MM.1S (cell line): ENCODE data around the gene CCIN.

Experiments
- DNase-seq: peaks from one replicate; pipeline ENCODE4 v3.0.0-alpha.2; 2015
- H2AFZ ChIP-seq: fragments of 300-600 bp; sonication (generic); 2 replicates; pipeline ENCODE4 v1.6.0; 2016; ENCODE audit warnings: antibody characterized with exemption, low read length
- H3F3A ChIP-seq: fragments of 300-600 bp; sonication (generic); 2 replicates; pipeline ENCODE4 v1.6.1; 2016; ENCODE audit warnings: mild to moderate bottlenecking, antibody characterized with exemption, low read length, moderate library complexity, mixed read lengths; ENCODE audit not compliant: insufficient read depth
- H3K27ac ChIP-seq: fragments of 300-600 bp; sonication (generic); 2 replicates; pipeline ENCODE4 v1.5.1; 2016; ENCODE audit warnings: mild to moderate bottlenecking, low read length
- H3K27me3 ChIP-seq: fragments of 300-600 bp; sonication (generic); replicated peaks from 2 replicates; pipeline ENCODE4 v1.6.0; 2016; ENCODE audit warnings: low read length; ENCODE audit not compliant: insufficient read depth
- H3K36me3 ChIP-seq: fragments of 300-600 bp; sonication (generic); replicated peaks from 2 replicates; pipeline ENCODE4 v1.6.1; 2016; ENCODE audit warnings: mild to moderate bottlenecking, low read length, mixed read lengths; ENCODE audit not compliant: insufficient read depth
- H3K4me1 ChIP-seq: fragments of 300-600 bp; sonication (generic); 2 replicates; pipeline ENCODE4 v1.6.1; 2016; ENCODE audit warnings: low read length, mixed read lengths
- H3K4me2 ChIP-seq: fragments of 300-600 bp; sonication (generic); 2 replicates; pipeline ENCODE4 v1.6.0; 2016; ENCODE audit warnings: low read depth, low read length
- H3K4me3 ChIP-seq: fragments of 300-600 bp; sonication (generic); 2 replicates; pipeline ENCODE4 v1.5.1; 2016; ENCODE audit warnings: low read length, mixed read lengths
- H3K79me2 ChIP-seq: fragments of 300-600 bp; sonication (generic); 2 replicates; pipeline ENCODE4 v1.6.1; 2016; ENCODE audit warnings: mixed run types, low read length, mixed read lengths
- H3K9ac ChIP-seq: fragments of 300-600 bp; sonication (generic); 2 replicates; pipeline ENCODE4 v1.6.1; 2016; ENCODE audit warnings: low read length, mixed read lengths
- H3K9me2 ChIP-seq: fragments of 300-600 bp; sonication (generic); replicated peaks from 2 replicates; pipeline ENCODE4 v1.6.1; 2016; ENCODE audit warnings: mild to moderate bottlenecking, low read length, mixed read lengths; ENCODE audit not compliant: insufficient read depth
- H3K9me3 ChIP-seq: fragments of 300-600 bp; sonication (generic); replicated peaks from 2 replicates; pipeline ENCODE4 v1.6.1; 2016; ENCODE audit warnings: mild to moderate bottlenecking, low read length, mixed read lengths; ENCODE audit not compliant: insufficient read depth
- H4K20me1 ChIP-seq: fragments of 300-600 bp; sonication (generic); 2 replicates; pipeline ENCODE4 v1.6.1; 2016; ENCODE audit warnings: mild to moderate bottlenecking, low read length, moderate library complexity, mixed read lengths; ENCODE audit not compliant: insufficient read depth
- EZH2 ChIP-seq: fragments of 300-600 bp; sonication (generic); optimal IDR thresholded peaks from 2 replicates; pipeline ENCODE3; 2017; ENCODE audit warnings: low read depth, mild to moderate bottlenecking, antibody characterized with exemption, low read length, mixed read lengths
- EZH2phosphoT487 ChIP-seq: fragments of 300-600 bp; sonication (generic); IDR thresholded peaks from 2 replicates; pipeline ENCODE4 v1.6.1; 2018; ENCODE audit warnings: antibody characterized with exemption, low read length
- TF ChIP-seq, protein P1 (sequence below): fragments of 300-600 bp; sonication (generic); IDR thresholded peaks from 2 replicates; pipeline ENCODE4 v1.5.1; 2016; ENCODE audit warnings: antibody characterized with exemption, low read length, mixed read lengths

CCIN gene

DNA sequence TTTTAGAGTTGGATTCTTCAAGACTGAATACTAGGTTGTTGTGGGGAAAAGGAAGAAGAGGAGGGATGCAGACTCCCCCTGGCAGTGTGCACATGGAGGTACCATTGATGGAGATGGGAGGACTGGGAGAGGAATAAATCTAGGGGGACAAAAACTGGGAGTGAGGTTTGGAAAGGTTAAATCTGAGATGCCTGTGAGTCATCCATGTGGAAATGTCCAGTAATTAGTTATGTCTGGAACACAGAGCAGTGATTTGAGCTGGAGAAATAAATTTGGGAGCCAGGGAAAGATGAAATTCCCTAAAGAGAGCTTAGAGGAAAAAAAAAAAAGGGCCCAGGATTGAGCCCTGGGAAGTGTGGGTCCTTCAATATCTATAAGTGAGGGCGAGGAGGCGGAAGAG lies 8.0 kb upstream of the CCIN start:
- H3K27ac ChIP-seq, result no peak overlapping the region
- no peak for DNase-seq
- no peak overlapping the region for H2AFZ ChIP-seq
- no peaks in the 10 kb centered on the region for H3K9me3 ChIP-seq
- H3K4me3 ChIP-seq, result no peak overlapping the region
- TF ChIP-seq EZH2phosphoT487, result no peak
- TF ChIP-seq, protein P1, sequence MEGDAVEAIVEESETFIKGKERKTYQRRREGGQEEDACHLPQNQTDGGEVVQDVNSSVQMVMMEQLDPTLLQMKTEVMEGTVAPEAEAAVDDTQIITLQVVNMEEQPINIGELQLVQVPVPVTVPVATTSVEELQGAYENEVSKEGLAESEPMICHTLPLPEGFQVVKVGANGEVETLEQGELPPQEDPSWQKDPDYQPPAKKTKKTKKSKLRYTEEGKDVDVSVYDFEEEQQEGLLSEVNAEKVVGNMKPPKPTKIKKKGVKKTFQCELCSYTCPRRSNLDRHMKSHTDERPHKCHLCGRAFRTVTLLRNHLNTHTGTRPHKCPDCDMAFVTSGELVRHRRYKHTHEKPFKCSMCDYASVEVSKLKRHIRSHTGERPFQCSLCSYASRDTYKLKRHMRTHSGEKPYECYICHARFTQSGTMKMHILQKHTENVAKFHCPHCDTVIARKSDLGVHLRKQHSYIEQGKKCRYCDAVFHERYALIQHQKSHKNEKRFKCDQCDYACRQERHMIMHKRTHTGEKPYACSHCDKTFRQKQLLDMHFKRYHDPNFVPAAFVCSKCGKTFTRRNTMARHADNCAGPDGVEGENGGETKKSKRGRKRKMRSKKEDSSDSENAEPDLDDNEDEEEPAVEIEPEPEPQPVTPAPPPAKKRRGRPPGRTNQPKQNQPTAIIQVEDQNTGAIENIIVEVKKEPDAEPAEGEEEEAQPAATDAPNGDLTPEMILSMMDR, result no peak
- TF ChIP-seq EZH2, result no peak
- no peaks in the 10 kb centered on the region for H4K20me1 ChIP-seq
- no peaks in the 10 kb centered on the region for H3K36me3 ChIP-seq
- H3K79me2 ChIP-seq, result no peaks in the 10 kb centered on the region
- no peaks in the 10 kb centered on the region for H3K27me3 ChIP-seq
- H3K4me1 ChIP-seq, result no peaks in the 10 kb centered on the region
- no peak overlapping the region for H3K4me2 ChIP-seq
- no peak overlapping the region for H3K9ac ChIP-seq
- H3F3A ChIP-seq, result 0 out of 2 replicates have a peak, but pooled peaks cover 3% of the 10 kb centered on the region
- H3K9me2 ChIP-seq, result no peaks in the 10 kb centered on the region

GRCh38 chr9:36162211-36162738 lies 6.9 kb upstream of the CCIN start:
- Histone ChIP-seq H3K27ac (no peak overlapping the region), H3K36me3 (no peaks in the 10 kb centered on the region), H3K79me2 (no peaks in the 10 kb centered on the region), H3K27me3 (no peaks in the 10 kb centered on the region), H4K20me1 (no peaks in the 10 kb centered on the region), H3K9me2 (no peaks in the 10 kb centered on the region), H3K4me2 (no peak overlapping the region), H2AFZ (no peak overlapping the region), H3K4me1 (no peaks in the 10 kb centered on the region), H3K9ac (no peak overlapping the region), H3F3A (0 out of 2 replicates have a peak, but pooled peaks cover 3% of the 10 kb centered on the region), H3K9me3 (no peaks in the 10 kb centered on the region), H3K4me3 (no peak overlapping the region)
- TF ChIP-seq, protein P1, result no peak
- no peak for TF ChIP-seq EZH2phosphoT487
- no peak for TF ChIP-seq EZH2
- DNase-seq, result no peak

- Histone ChIP-seq H3K79me2 (no peaks in the 10 kb centered on the region), H4K20me1 (no peaks in the 10 kb centered on the region), H3K9me2 (no peaks in the 10 kb centered on the region), H3K4me3 (no peak overlapping the region), H3K9me3 (no peaks in the 10 kb centered on the region), H3K4me2 (no peak overlapping the region), H3K36me3 (no peaks in the 10 kb centered on the region), H3K9ac (no peak overlapping the region), H3F3A (0 out of 2 replicates have a peak, but pooled peaks cover 3% of the 10 kb centered on the region), H3K27me3 (no peaks in the 10 kb centered on the region), H3K4me1 (no peaks in the 10 kb centered on the region), H2AFZ (no peak overlapping the region), H3K27ac (no peak overlapping the region)
- TF ChIP-seq EZH2phosphoT487 (no peak), EZH2 (no peak)
- TF ChIP-seq, protein P1, result no peak
- no peak for DNase-seq
These were observed 6.0 kb upstream of the CCIN start for GRCh38 chr9:36163049-36163785.
